ENCODE data around the gene FOXI3. TPM values are rescaled to one million over a fixed set of nuclear protein-coding genes. Genes with fewer than 3 reads are reported as not detected.

Gene FOXI3
- total RNA-seq (2022; extraction: Qiagen RNA extraction; ENCODE audit: low read depth): 0.08 TPM in 1 of 5 replicates, not detected in the others

DNA sequence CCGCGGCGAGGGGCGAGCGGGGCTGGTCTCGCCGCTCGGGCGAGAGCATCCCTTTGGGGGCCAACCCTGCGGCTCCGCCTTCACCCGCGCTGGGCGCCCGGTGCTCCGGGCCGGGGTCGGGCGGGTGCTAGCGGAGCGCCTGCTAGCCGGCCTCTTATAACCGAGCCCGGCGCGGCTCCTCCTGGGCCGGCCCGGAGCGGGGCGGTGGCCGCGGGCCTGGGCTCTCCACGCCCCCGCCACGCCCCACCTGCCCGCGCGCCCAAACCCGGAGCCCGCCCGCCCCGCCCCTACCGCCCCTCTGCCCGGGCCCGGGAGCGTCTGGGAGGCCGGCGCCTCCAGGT lies at the start of gene FOXI3:
TSS of gene FOXI3 (minus strand) at position 129 of the 341 bp plus-strand sequence. CDS start 158 bp downstream, outside the sequence.

Other genes with a start within 250 kb of the FOXI3 start
- 19.4 to 32.6 TPM (median 29.5 TPM) in 5 replicates for gene EIF2AK3, start 174.8 kb upstream of the FOXI3 start, total RNA-seq (2022; extraction: Qiagen RNA extraction; ENCODE audit: low read depth)
- gene RPIA, start 239.0 kb upstream of the FOXI3 start, total RNA-seq (2022; extraction: Qiagen RNA extraction; ENCODE audit: low read depth): 24.5 to 28.8 TPM (median 28.2 TPM) in 5 replicates

All from A549 treated with ZK216348 at 1 μM for 4 hours (cell line).